DND-41 (cell line): ENCODE measurements around the gene RHPN2.

ENCODE experiments used
- CTCF ChIP-seq: IDR thresholded peaks from 2 replicates; pipeline ENCODE4 v1.5.1; 2012; ENCODE audit warnings: borderline replicate concordance, low read length, moderate library complexity, mild to moderate bottlenecking; ENCODE audit not compliant: poor library complexity, severe bottlenecking; ENCODE audit errors: extremely low read depth
- EZH2 ChIP-seq: IDR thresholded peaks from 3 replicates; pipeline ENCODE4 v1.6.1; 2012; ENCODE audit warnings: borderline replicate concordance, low read depth, mild to moderate bottlenecking, moderate library complexity, low read length, inconsistent platforms; ENCODE audit not compliant: severe bottlenecking

- TF ChIP-seq CTCF (no peak), EZH2 (no peak)
Observed at GRCh38 chr19:32966750-32967149, 97.9 kb downstream of the RHPN2 start.
